DOHH2 (cell line): ENCODE results near the gene UBE2D4.
A peak's percentile ranks its signal among the peaks of the same experiment; 100 is the strongest.

ENCODE experiments used
- H3F3A ChIP-seq: fragments of 200-600 bp; sonication (generic), shearing (Covaris generic); 2 replicates; pipeline ENCODE4 v1.6.0; 2016; ENCODE audit warnings: antibody characterized with exemption, mild to moderate bottlenecking; ENCODE audit not compliant: control insufficient read depth, insufficient read depth
- H3K27ac ChIP-seq: fragments of 200-600 bp; sonication (generic); 2 replicates; pipeline ENCODE4 v1.5.1; 2014; ENCODE audit warnings: low read depth, mild to moderate bottlenecking, low read length, moderate library complexity
- H3K27me3 ChIP-seq: fragments of 200-600 bp; sonication (generic); 2 replicates; pipeline ENCODE4 v1.6.1; 2014; ENCODE audit warnings: mild to moderate bottlenecking, low read length, mixed read lengths; ENCODE audit not compliant: control insufficient read depth
- H3K36me3 ChIP-seq: fragments of 200-600 bp; sonication (generic); 2 replicates; pipeline ENCODE4 v1.6.1; 2014; ENCODE audit warnings: mild to moderate bottlenecking, low read length, moderate library complexity, mixed read lengths; ENCODE audit not compliant: control insufficient read depth
- H3K4me1 ChIP-seq: fragments of 200-600 bp; sonication (generic); 2 replicates; pipeline ENCODE4 v1.6.1; 2014; ENCODE audit warnings: mild to moderate bottlenecking, low read length, mixed read lengths; ENCODE audit not compliant: control insufficient read depth
- H3K4me2 ChIP-seq: fragments of 200-600 bp; sonication (generic); 2 replicates; pipeline ENCODE4 v1.6.0; 2014; ENCODE audit warnings: mild to moderate bottlenecking, low read length, moderate library complexity
- H3K4me3 ChIP-seq: fragments of 200-600 bp; sonication (generic); 2 replicates; pipeline ENCODE4 v1.5.1; 2014; ENCODE audit warnings: mild to moderate bottlenecking, low read length, mixed read lengths
- H3K79me2 ChIP-seq: fragments of 200-600 bp; sonication (generic); 2 replicates; pipeline ENCODE4 v1.6.1; 2014; ENCODE audit warnings: mild to moderate bottlenecking, low read length, mixed read lengths; ENCODE audit not compliant: control insufficient read depth
- H3K9me2 ChIP-seq: fragments of 200-600 bp; sonication (generic); replicated peaks from 2 replicates; pipeline ENCODE4 v1.6.1; 2014; ENCODE audit warnings: mild to moderate bottlenecking, low read length, mixed read lengths; ENCODE audit not compliant: control insufficient read depth
- H3K9me3 ChIP-seq: fragments of 200-600 bp; sonication (generic); 2 replicates; pipeline ENCODE4 v1.6.1; 2014; ENCODE audit warnings: antibody characterized with exemption, low read length, mixed read lengths; ENCODE audit not compliant: control insufficient read depth, insufficient read depth
- H4K20me1 ChIP-seq: fragments of 200-600 bp; sonication (generic); 2 replicates; pipeline ENCODE4 v1.6.0; 2014; ENCODE audit warnings: low read depth, mild to moderate bottlenecking, antibody characterized with exemption, low read length, moderate library complexity; ENCODE audit not compliant: control insufficient read depth, insufficient read depth
- CTCF ChIP-seq: fragments of 200-600 bp; sonication (generic); IDR thresholded peaks from one replicate; pipeline ENCODE4 v1.5.1; 2014; ENCODE audit warnings: antibody characterized with exemption, mild to moderate bottlenecking, low read depth, low read length; ENCODE audit not compliant: poor library complexity, severe bottlenecking
- EZH2phosphoT487 ChIP-seq: fragments of 200-600 bp; sonication (generic); IDR thresholded peaks from 2 replicates; pipeline ENCODE4 v1.6.1; 2017; ENCODE audit warnings: borderline replicate concordance, mild to moderate bottlenecking, antibody characterized with exemption, low read length, moderate library complexity, mixed read lengths

Gene UBE2D4

GRCh38 chr7:43925984-43926797 lies at the start of gene UBE2D4:
TSS of gene UBE2D4 (plus strand) at chr7:43926436. CDS start at chr7:43926533, 97 bp downstream.
- Histone ChIP-seq H3K4me3 (peak within 1 kb of the TSS; percentile 94), H3K9me2 (no peaks in the 10 kb centered on the region), H3K4me1 (peaks cover 27% of the 10 kb centered on the region), H3K79me2 (peaks cover 57% of the 10 kb centered on the region), H3K36me3 (peaks cover 15% of the 10 kb centered on the region), H3K27me3 (no peaks in the 10 kb centered on the region), H4K20me1 (no peaks in the 10 kb centered on the region), H3K9me3 (no peaks in the 10 kb centered on the region), H3K4me2 (peak within 1 kb of the TSS; percentile 97), H3F3A (peaks cover 4% of the 10 kb centered on the region; the same call in 1 of the 2 replicates), H3K27ac (peak within 1 kb of the TSS; percentile 64)
- TF ChIP-seq EZH2phosphoT487, result no peak
- no peak for TF ChIP-seq CTCF

- H3K4me3 ChIP-seq, result peak overlapping the region; percentile 45
- H4K20me1 ChIP-seq, result peaks cover 6% of the 10 kb centered on the region; the same call in 1 of the 2 replicates
- H3K9me2 ChIP-seq, result no peaks in the 10 kb centered on the region
- H3F3A ChIP-seq, result no peaks in the 10 kb centered on the region
- H3K4me1 ChIP-seq, result peaks cover 24% of the 10 kb centered on the region
- peak overlapping the region; percentile 67 for H3K4me2 ChIP-seq
- TF ChIP-seq EZH2phosphoT487 (no peak), CTCF (no peak)
- H3K27ac ChIP-seq, result peak overlapping the region; percentile 40
- peaks cover 5% of the 10 kb centered on the region for H3K79me2 ChIP-seq
- H3K36me3 ChIP-seq, result peaks cover 62% of the 10 kb centered on the region
- H3K27me3 ChIP-seq, result no peaks in the 10 kb centered on the region
- no peaks in the 10 kb centered on the region for H3K9me3 ChIP-seq
Measured at GRCh38 chr7:43876976-43877745, 49.1 kb upstream of the UBE2D4 start.

GRCh38 chr7:43877968-43878864 lies 48.0 kb upstream of the UBE2D4 start:
- Histone ChIP-seq H3K27ac (no peak overlapping the region), H3K79me2 (peaks cover 5% of the 10 kb centered on the region), H3K4me3 (no peak overlapping the region), H3K27me3 (no peaks in the 10 kb centered on the region), H3F3A (no peaks in the 10 kb centered on the region), H3K36me3 (peaks cover 62% of the 10 kb centered on the region), H3K9me2 (no peaks in the 10 kb centered on the region), H3K4me2 (no peak overlapping the region), H4K20me1 (peaks cover 6% of the 10 kb centered on the region; the same call in 1 of the 2 replicates), H3K4me1 (peaks cover 24% of the 10 kb centered on the region), H3K9me3 (no peaks in the 10 kb centered on the region)
- TF ChIP-seq CTCF, result no peak
- no peak for TF ChIP-seq EZH2phosphoT487
